OCI-LY1 (cell line): Measurements from ENCODE around the gene RPS16.

Experiments
- H2AFZ ChIP-seq: fragments of 200-600 bp; sonication (generic), shearing (Covaris generic); 2 replicates; pipeline ENCODE4 v1.6.0; 2014; ENCODE audit warnings: antibody characterized with exemption, mild to moderate bottlenecking, low read length
- H3F3A ChIP-seq: fragments of 200-600 bp; sonication (generic), shearing (Covaris generic); 2 replicates; pipeline ENCODE4 v1.6.0; 2014; ENCODE audit warnings: mild to moderate bottlenecking, antibody characterized with exemption, low read length, moderate library complexity; ENCODE audit not compliant: insufficient read depth
- H3K27ac ChIP-seq: fragments of 200-600 bp; sonication (generic); 2 replicates; pipeline ENCODE4 v1.5.1; 2014; ENCODE audit warnings: low read length, mixed run types, mild to moderate bottlenecking, low read depth; ENCODE audit not compliant: poor library complexity, severe bottlenecking
- H3K27me3 ChIP-seq: fragments of 200-600 bp; sonication (generic); 2 replicates; pipeline ENCODE4 v1.6.0; 2014; ENCODE audit warnings: antibody characterized with exemption, mild to moderate bottlenecking, low read length, moderate library complexity; ENCODE audit not compliant: insufficient read depth
- H3K36me3 ChIP-seq: fragments of 200-600 bp; sonication (generic); 2 replicates; pipeline ENCODE4 v1.6.1; 2014; ENCODE audit warnings: mild to moderate bottlenecking, antibody characterized with exemption, low read length, moderate library complexity, mixed read lengths; ENCODE audit not compliant: insufficient read depth
- H3K4me1 ChIP-seq: fragments of 200-600 bp; sonication (generic); 2 replicates; pipeline ENCODE4 v1.5.1; 2014; ENCODE audit warnings: mild to moderate bottlenecking, low read length, moderate library complexity; ENCODE audit not compliant: insufficient read depth, severe bottlenecking
- H3K4me2 ChIP-seq: fragments of 200-600 bp; sonication (generic), shearing (Covaris generic); 2 replicates; pipeline ENCODE4 v1.6.1; 2014; ENCODE audit warnings: low read length
- H3K4me3 ChIP-seq: fragments of 200-600 bp; sonication (generic); 2 replicates; pipeline ENCODE4 v1.5.1; 2014; ENCODE audit warnings: low read length, low read depth, mild to moderate bottlenecking, mixed read lengths; ENCODE audit not compliant: poor library complexity, severe bottlenecking
- H3K79me2 ChIP-seq: fragments of 200-600 bp; shearing (Covaris generic); 2 replicates; pipeline ENCODE4 v1.6.1; 2016; ENCODE audit warnings: mixed run types, low read length, mixed read lengths; ENCODE audit not compliant: insufficient read depth
- H3K9ac ChIP-seq: fragments of 200-600 bp; sonication (generic), shearing (Covaris generic); 2 replicates; pipeline ENCODE4 v1.6.1; 2014; ENCODE audit warnings: mild to moderate bottlenecking, low read length, mixed read lengths
- H3K9me2 ChIP-seq: fragments of 200-600 bp; sonication (generic), shearing (Covaris generic); 2 replicates; pipeline ENCODE4 v1.6.1; 2014; ENCODE audit warnings: low read depth, mild to moderate bottlenecking, low read length, mixed read lengths
- H3K9me3 ChIP-seq: fragments of 200-600 bp; shearing (Covaris generic); 2 replicates; pipeline ENCODE4 v1.6.1; 2014; ENCODE audit warnings: low read length, mixed read lengths
- H4K20me1 ChIP-seq: fragments of 200-600 bp; sonication (generic), shearing (Covaris generic); 2 replicates; pipeline ENCODE4 v1.6.0; 2016; ENCODE audit warnings: mild to moderate bottlenecking, low read length; ENCODE audit not compliant: insufficient read depth
- EZH2 ChIP-seq: fragments of 200-600 bp; sonication (generic), shearing (Covaris generic); IDR thresholded peaks from 2 replicates; pipeline ENCODE4 v1.8.0; 2017; ENCODE audit warnings: borderline replicate concordance, mixed run types, mild to moderate bottlenecking, antibody characterized with exemption, low read length, moderate library complexity, mixed read lengths
- TF ChIP-seq, protein P1 (sequence below): fragments of 200-600 bp; sonication (generic), shearing (Covaris generic); IDR thresholded peaks from 2 replicates; pipeline ENCODE4 v1.5.1; 2017; ENCODE audit warnings: mild to moderate bottlenecking, antibody characterized with exemption, low read length, moderate library complexity, mixed read lengths

The RPS16 gene

DNA sequence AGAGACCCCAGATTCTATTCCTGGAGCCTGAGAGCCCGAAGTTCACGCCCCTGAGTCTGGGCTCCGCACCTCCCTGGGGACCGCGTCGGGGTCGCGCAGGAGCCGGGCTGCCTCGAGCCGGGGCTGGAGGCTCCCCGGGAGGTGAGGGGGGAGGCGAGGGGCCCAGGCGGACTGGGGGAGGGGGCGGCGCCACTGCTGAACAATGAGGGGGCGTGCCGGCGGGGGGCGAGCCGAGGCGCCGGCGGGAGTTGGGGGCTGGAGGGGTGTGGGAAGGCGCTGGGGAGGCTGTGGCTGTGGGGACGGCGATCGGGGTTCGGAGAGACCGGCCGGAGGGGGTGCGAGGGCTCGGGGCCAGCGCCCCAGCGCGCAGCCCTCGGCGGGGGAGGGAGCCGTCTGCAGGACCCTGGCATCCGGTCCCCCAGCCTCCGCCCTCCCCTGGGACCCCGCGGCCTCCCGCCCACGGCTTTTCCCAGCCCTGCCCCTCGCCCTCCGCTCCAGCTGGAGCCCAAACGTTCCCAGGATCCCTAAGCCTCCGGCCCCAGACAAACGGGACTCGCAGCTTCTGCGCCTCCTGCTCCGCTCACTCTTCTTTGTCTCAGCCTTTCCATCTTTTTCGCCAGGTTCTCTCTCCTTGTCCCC is 22.4 kb downstream of the RPS16 start:
- H4K20me1 ChIP-seq = no peaks in the 10 kb centered on the region
- H2AFZ ChIP-seq = 0 out of 2 replicates have a peak overlapping the region, but pooled peaks have one; percentile 23
- no peaks in the 10 kb centered on the region for H3K9me2 ChIP-seq
- peak overlapping the region; percentile 99 for H3K4me3 ChIP-seq
- H3K27ac ChIP-seq = peak overlapping the region; percentile 75
- H3K9me3 ChIP-seq = no peaks in the 10 kb centered on the region
- peaks cover 5% of the 10 kb centered on the region for H3F3A ChIP-seq
- H3K27me3 ChIP-seq = no peaks in the 10 kb centered on the region
- H3K4me1 ChIP-seq = peaks cover 39% of the 10 kb centered on the region
- peak overlapping the region; percentile 99 for H3K9ac ChIP-seq
- TF ChIP-seq EZH2 = no peak
- TF ChIP-seq, protein P1, sequence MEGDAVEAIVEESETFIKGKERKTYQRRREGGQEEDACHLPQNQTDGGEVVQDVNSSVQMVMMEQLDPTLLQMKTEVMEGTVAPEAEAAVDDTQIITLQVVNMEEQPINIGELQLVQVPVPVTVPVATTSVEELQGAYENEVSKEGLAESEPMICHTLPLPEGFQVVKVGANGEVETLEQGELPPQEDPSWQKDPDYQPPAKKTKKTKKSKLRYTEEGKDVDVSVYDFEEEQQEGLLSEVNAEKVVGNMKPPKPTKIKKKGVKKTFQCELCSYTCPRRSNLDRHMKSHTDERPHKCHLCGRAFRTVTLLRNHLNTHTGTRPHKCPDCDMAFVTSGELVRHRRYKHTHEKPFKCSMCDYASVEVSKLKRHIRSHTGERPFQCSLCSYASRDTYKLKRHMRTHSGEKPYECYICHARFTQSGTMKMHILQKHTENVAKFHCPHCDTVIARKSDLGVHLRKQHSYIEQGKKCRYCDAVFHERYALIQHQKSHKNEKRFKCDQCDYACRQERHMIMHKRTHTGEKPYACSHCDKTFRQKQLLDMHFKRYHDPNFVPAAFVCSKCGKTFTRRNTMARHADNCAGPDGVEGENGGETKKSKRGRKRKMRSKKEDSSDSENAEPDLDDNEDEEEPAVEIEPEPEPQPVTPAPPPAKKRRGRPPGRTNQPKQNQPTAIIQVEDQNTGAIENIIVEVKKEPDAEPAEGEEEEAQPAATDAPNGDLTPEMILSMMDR = no peak
- H3K36me3 ChIP-seq = peaks cover 5% of the 10 kb centered on the region
- peak overlapping the region; percentile 93 for H3K4me2 ChIP-seq
- peaks cover 6% of the 10 kb centered on the region; the same call in 1 of the 2 replicates for H3K79me2 ChIP-seq

DNA sequence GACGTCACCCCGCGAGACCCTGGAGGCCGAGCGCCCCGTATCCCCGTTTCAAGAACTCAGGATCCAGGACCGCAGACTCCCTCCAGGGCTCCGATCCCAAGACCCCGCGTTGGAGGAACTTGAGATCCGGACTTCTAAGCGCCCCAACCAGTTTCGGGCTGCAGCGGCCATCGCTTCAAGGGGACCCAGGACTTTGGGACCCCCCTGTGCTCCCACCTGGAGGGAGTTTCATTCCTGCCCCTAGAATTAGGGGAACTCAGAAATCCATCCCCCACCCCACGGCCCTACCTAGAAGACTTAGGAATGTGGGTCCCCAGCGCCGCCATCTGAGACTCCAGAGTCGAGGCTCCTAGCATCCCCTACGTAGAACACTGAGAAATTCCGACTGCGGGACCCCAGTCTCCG is 22.9 kb downstream of the RPS16 start:
- 0 out of 2 replicates have a peak overlapping the region, but pooled peaks have one; percentile 23 for H2AFZ ChIP-seq
- H3K79me2 ChIP-seq = peaks cover 6% of the 10 kb centered on the region
- peak overlapping the region; percentile 75 for H3K27ac ChIP-seq
- H3K9me2 ChIP-seq = no peaks in the 10 kb centered on the region
- peak overlapping the region; percentile 99 for H3K4me3 ChIP-seq
- H3K9ac ChIP-seq = peak overlapping the region; percentile 99
- peaks cover 44% of the 10 kb centered on the region for H3K4me1 ChIP-seq
- H3F3A ChIP-seq = peaks cover 5% of the 10 kb centered on the region
- H3K36me3 ChIP-seq = peaks cover 10% of the 10 kb centered on the region
- H3K9me3 ChIP-seq = no peaks in the 10 kb centered on the region
- no peak for TF ChIP-seq EZH2
- TF ChIP-seq, protein P1 = peak; percentile 28; the same call in 1 of the 2 replicates
- H3K4me2 ChIP-seq = peak overlapping the region; percentile 93
- H4K20me1 ChIP-seq = no peaks in the 10 kb centered on the region
- H3K27me3 ChIP-seq = no peaks in the 10 kb centered on the region

DNA sequence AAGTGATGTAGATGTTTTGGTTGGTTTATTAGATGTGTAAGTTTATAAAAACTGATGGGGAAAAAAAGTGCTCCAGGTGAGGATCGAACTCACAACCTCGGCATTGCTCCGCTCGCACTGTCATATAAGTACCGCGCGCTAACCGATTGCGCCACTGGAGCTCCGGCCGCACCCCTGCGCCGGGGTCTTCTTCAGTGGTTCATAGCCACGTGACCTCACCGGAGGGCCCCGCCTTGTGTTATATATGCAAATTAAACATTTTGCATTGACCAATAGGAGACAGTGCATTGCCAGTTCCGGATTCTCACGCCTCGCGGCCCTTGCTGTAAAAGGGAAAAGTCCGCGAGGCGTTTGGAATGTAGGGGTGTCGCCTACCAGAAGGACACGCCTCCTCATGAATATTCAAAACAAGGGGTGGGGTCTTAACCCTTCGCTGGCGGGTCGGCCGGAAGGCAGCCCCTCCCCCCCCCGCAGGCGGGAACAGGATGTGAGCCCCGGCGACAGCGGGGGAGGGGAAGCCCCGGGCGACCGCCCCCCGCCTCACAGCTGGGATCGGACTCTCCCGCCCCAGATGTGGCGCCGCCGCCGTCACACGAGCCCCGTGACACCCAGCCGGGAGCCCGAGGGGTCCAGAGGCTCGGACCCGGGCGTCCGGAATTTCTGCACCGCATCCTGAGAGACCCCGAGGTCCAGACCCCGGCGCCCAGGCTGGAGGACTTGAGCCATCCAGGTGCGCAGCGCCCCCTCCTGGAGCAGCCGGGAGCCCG is 23.5 kb downstream of the RPS16 start, which contains the start of gene PLEKHG2:
TSS of gene PLEKHG2 (plus strand) at position 570 of the 767 bp plus-strand sequence. CDS start 1,418 bp downstream, outside the sequence.
- Histone ChIP-seq H3K9me3 (no peaks in the 10 kb centered on the region), H3K79me2 (peaks cover 6% of the 10 kb centered on the region), H3K4me1 (peaks cover 45% of the 10 kb centered on the region), H3K27me3 (no peaks in the 10 kb centered on the region), H3F3A (peaks cover 5% of the 10 kb centered on the region), H4K20me1 (no peaks in the 10 kb centered on the region), H3K4me2 (peak within 1 kb of the TSS; percentile 93), H3K9ac (peak within 1 kb of the TSS; percentile 99), H3K27ac (peak within 1 kb of the TSS; percentile 96), H3K9me2 (no peaks in the 10 kb centered on the region), H3K4me3 (peak within 1 kb of the TSS; percentile 99), H3K36me3 (peaks cover 10% of the 10 kb centered on the region), H2AFZ (0 out of 2 replicates have a peak within 1 kb of the TSS, but pooled peaks have one; percentile 23)
- TF ChIP-seq EZH2 = no peak
- TF ChIP-seq, protein P1 = peak; percentile 87
